GM12878 (cell line): ENCODE data around the gene CREB5. TPM values are rescaled to one million over a fixed set of nuclear protein-coding genes. Genes with fewer than 3 reads are reported as not detected.

Source experiments
- ATAC-seq: fragments of 200-7000 bp; cut with Tn5 transposase; 3 replicates; pipeline ENCODE4 v1.9.1; 2020; ENCODE audit warnings: mild to moderate bottlenecking, moderate library complexity
- BruUV-seq: library from RNA; stranded (reverse); fragments of 400-500 nt; replicated peaks from 2 replicates; lab custom pipeline; 2021; lab: Mats Ljungman, UMichigan
- CTCF ChIA-PET: fragments of 300-600 bp; sonication (Branson Sonifier 250); formaldehyde crosslinking; extraction: SDS; loops from one replicate; lab custom pipeline; 2021; ENCODE audit warnings: inconsistent platforms; lab: Yijun Ruan, JAX
- POLR2A ChIA-PET: fragments of 350-600 bp; formaldehyde crosslinking; extraction: SDS; loops from one replicate; lab custom pipeline; 2021; ENCODE audit warnings: inconsistent platforms; lab: Charles Lee
- RAD21 ChIA-PET: fragments of 300-600 bp; sonication (Branson Sonifier 250); formaldehyde crosslinking; loops from one replicate; lab custom pipeline; 2023; ENCODE audit warnings: antibody characterized with exemption; ENCODE audit not compliant: unreplicated experiment; lab: Charles Lee
- SMC1A ChIA-PET: fragments of 300-600 bp; sonication (Branson Sonifier 250); formaldehyde crosslinking; loops from one replicate; lab custom pipeline; 2023; ENCODE audit not compliant: unreplicated experiment, uncharacterized antibody; lab: Charles Lee
- DNase-seq: peaks from one replicate; pipeline ENCODE4 v3.0.0-alpha.2; 2011; ENCODE audit warnings: low read depth, low spot score
- FAIRE-seq: peaks from 3 replicates; lab custom pipeline; 2011; peaks lifted over from hg19 to GRCh38; lab: Jason Lieb, UNC
- H2AFZ ChIP-seq: 2 replicates; pipeline ENCODE4 v1.6.0; 2011; ENCODE audit warnings: low read depth, low read length, control low read depth; ENCODE audit not compliant: control insufficient read depth
- H3K27ac ChIP-seq: 2 replicates; pipeline ENCODE4 v1.5.1; 2011; ENCODE audit warnings: control low read depth; ENCODE audit not compliant: control insufficient read depth, insufficient read depth
- H3K27me3 ChIP-seq, 2 experiments: replicated peaks in 1 of 2; 2 replicates each; pipeline versions ENCODE4 v1.6.0 to v1.6.1; 2011; ENCODE audit warnings: low read length in 1 of 2; ENCODE audit not compliant: control insufficient read depth in 2 of 2, insufficient read depth in 2 of 2
- H3K36me3 ChIP-seq, 2 experiments: 2 replicates each; pipeline ENCODE4 v1.5.1; 2011; ENCODE audit warnings: low read length in 1 of 2; ENCODE audit not compliant: control insufficient read depth in 2 of 2, insufficient read depth in 2 of 2
- H3K4me1 ChIP-seq: 2 replicates; pipeline ENCODE4 v1.6.1; 2011; ENCODE audit warnings: mild to moderate bottlenecking, low read length, moderate library complexity, mixed read lengths; ENCODE audit not compliant: control insufficient read depth, insufficient read depth
- H3K4me2 ChIP-seq: 2 replicates; pipeline ENCODE4 v1.6.0; 2011; ENCODE audit warnings: control low read depth; ENCODE audit not compliant: control insufficient read depth, insufficient read depth
- H3K4me3 ChIP-seq: fragments of 200-600 bp; sonication (generic); 2 replicates; pipeline ENCODE4 v1.5.1; 2016
- H3K79me2 ChIP-seq: 2 replicates; pipeline ENCODE4 v1.6.0; 2011; ENCODE audit warnings: low read length; ENCODE audit not compliant: control insufficient read depth, insufficient read depth
- H3K9ac ChIP-seq: 2 replicates; pipeline ENCODE4 v1.8.0; 2011; ENCODE audit warnings: low read length, control low read depth, mixed read lengths; ENCODE audit not compliant: control insufficient read depth, insufficient read depth
- H3K9me3 ChIP-seq: replicated peaks from 3 replicates; pipeline ENCODE4 v1.5.1; 2011; ENCODE audit warnings: mild to moderate bottlenecking, low read length; ENCODE audit not compliant: control insufficient read depth, insufficient read depth
- H4K20me1 ChIP-seq: 2 replicates; pipeline ENCODE4 v1.6.0; 2011; ENCODE audit not compliant: control insufficient read depth, insufficient read depth
- ASH2L ChIP-seq: fragments of 300-600, 200-600 bp; sonication (generic); IDR thresholded peaks from 2 replicates; pipeline ENCODE4 v1.6.1; 2017; ENCODE audit warnings: low read depth, mild to moderate bottlenecking, borderline replicate concordance
- MYB ChIP-seq: fragments of 150-350 bp; IDR thresholded peaks from 2 replicates; pipeline ENCODE4 v1.6.1; 2014; ENCODE audit warnings: mild to moderate bottlenecking, low read depth, low read length, borderline replicate concordance
- NFYB ChIP-seq: IDR thresholded peaks from 2 replicates; pipeline ENCODE4 v1.6.1; 2011; ENCODE audit warnings: low read depth, mild to moderate bottlenecking, low read length, improper control_type of control experiment, moderate library complexity; ENCODE audit not compliant: insufficient read depth
- POLR2AphosphoS5 ChIP-seq: IDR thresholded peaks from 2 replicates; pipeline ENCODE4 v1.6.1; 2011; ENCODE audit warnings: mild to moderate bottlenecking, low read length, inconsistent platforms
- RB1 ChIP-seq: fragments of 450-650 bp; formaldehyde crosslinking; IDR thresholded peaks from 2 replicates; pipeline ENCODE4 v1.6.1; 2017; ENCODE audit warnings: mild to moderate bottlenecking, borderline replicate concordance
- ZBTB11 ChIP-seq: fragments of 450-650 bp; formaldehyde crosslinking; IDR thresholded peaks from 2 replicates; pipeline ENCODE4 v1.5.0; 2022; ENCODE audit warnings: mild to moderate bottlenecking, missing genetic modification characterization
- WGBS: methylation state at CpG from one replicate; pipeline ENCODE4 v1.1.6; 2016; ENCODE audit warnings: low lambda C conversion rate; ENCODE audit not compliant: insufficient replicate concordance, insufficient coverage; ENCODE audit errors: missing lambda C conversion rate; 5-methylcytosine and 5-hydroxymethylcytosine counted together
- in situ Hi-C: fragments of 300-500 bp; cut with MboI; formaldehyde crosslinking; loops from 9 replicates; pipeline ENCODE4 v1.14.3; 2018; ENCODE audit warnings: mixed read lengths
- intact Hi-C: fragments of 100-400 bp; cut with micrococcal nuclease; formaldehyde crosslinking; loops from one replicate; pipeline ENCODE4 v1.14.2; 2022; ENCODE audit not compliant: unreplicated experiment
- polyA plus RNA-seq, 11 experiments: library from polyadenylated mRNA; depleted of rRNA in 4 of 11; unstranded in 6 of 11; stranded (reverse) in 5 of 11; fragments of >200 nt; fragmentation: Nextera tagmentation in 4 of 11; fragmentation: Illumina TruSeq in 1 of 11; extraction: Ambion mirVana in 4 of 11; extraction: Trizol in 1 of 11; gene quantifications; 1 replicate in 1 of 11; 2 replicates in 10 of 11; pipeline versions ENCODE4 v1.2.1 to v1.2.3, GENCODE V29; 2011 to 2016; ENCODE audit warnings: inconsistent platforms in 2 of 11, missing spikeins in 2 of 11, low read depth in 1 of 11
- total RNA-seq, 4 experiments: library from RNA; depleted of rRNA in 3 of 4; stranded (reverse); fragments of >200 nt in 3 of 4; fragmentation: Illumina TruSeq in 1 of 4; extraction: Trizol in 1 of 4; gene quantifications; 2 replicates each; pipeline versions ENCODE4 v1.2.1 to v1.2.3, GENCODE V29; 2013 to 2021

CREB5 gene
- total and polyA plus RNA-seq, 10 of the 15 experiments (the other 5 are each of a cell fraction or from before 2014, with no cell fraction given) = 12.9 to 74.1 (median 53.0) TPM

GRCh38 chr7:28592861-28593260 lies 180.5 kb downstream of the CREB5 start:
- H3K4me1 ChIP-seq = no peaks in the 10 kb centered on the region
- no peak for ATAC-seq
- intact Hi-C loops = no loop called here
- H3K9me3 ChIP-seq = no peaks in the 10 kb centered on the region
- SMC1A ChIA-PET = interaction anchor here (1.3 to 3.0 kb wide), 4 partner anchors 17 to 112 kb away, joined by 6 to 20 read pairs (median 7); no protein-coding TSS in a partner anchor
- no peaks in the 10 kb centered on the region; the same call in 1 of the 2 replicates for H4K20me1 ChIP-seq
- H3K27ac ChIP-seq = no peak overlapping the region
- WGBS = 68% methylated on average over 3 of the region's 3 CpGs
- RAD21 ChIA-PET = interaction anchor here (1.4 to 2.3 kb wide), 2 partner anchors 18 to 23 kb away, joined by 3 to 17 read pairs; no protein-coding TSS in a partner anchor
- CTCF ChIA-PET = no interaction called here
- no peak overlapping the region for H2AFZ ChIP-seq
- H3K4me2 ChIP-seq = no peak overlapping the region
- in situ Hi-C loops = no loop called here
- FAIRE-seq = no peak
- no TSS peak for BruUV-seq
- no peak for DNase-seq
- POLR2A ChIA-PET = interaction anchor here (0.7 to 2.5 kb wide), 4 partner anchors 14 to 19 kb away, joined by 3 to 8 read pairs (median 4); no protein-coding TSS in a partner anchor
- peaks cover 0 to 2% of the 10 kb centered on the region in 2 experiments; a peak in 2 of 4 replicates for H3K36me3 ChIP-seq
- H3K4me3 ChIP-seq = no peak overlapping the region
- no peaks in the 10 kb centered on the region for H3K27me3 ChIP-seq
- no peaks in the 10 kb centered on the region for H3K79me2 ChIP-seq
- TF ChIP-seq ZBTB11 (CRISPR knock-in tag) (no peak), NFYB (no peak), MYB (no peak), ASH2L (no peak), POLR2AphosphoS5 (no peak), RB1 (no peak)
- H3K9ac ChIP-seq = no peak overlapping the region
